Endothelial cell of umbilical vein (primary cell): Measurements from ENCODE around the gene CNTNAP2. TPM values are rescaled to one million over a fixed set of nuclear protein-coding genes. Genes with fewer than 3 reads are reported as not detected.

Experiments
- BruUV-seq: library from RNA; stranded (reverse); fragments of 400-500 nt; replicated peaks from 2 replicates; lab custom pipeline; 2021; lab: Mats Ljungman, UMichigan
- CTCF ChIA-PET: fragments of 300-600, 350-600 bp; sonication (Branson Sonifier 250); formaldehyde crosslinking; loops from one replicate; lab custom pipeline; 2021; ENCODE audit warnings: antibody characterized with exemption, inconsistent platforms; lab: Charles Lee
- POLR2A ChIA-PET: fragments of 300-600, 350-600 bp; sonication (Branson Sonifier 250); formaldehyde crosslinking; loops from one replicate; lab custom pipeline; 2021; ENCODE audit warnings: antibody characterized with exemption, inconsistent platforms; lab: Charles Lee
- DNase-seq: peaks from one replicate; pipeline ENCODE4 v3.0.0-alpha.2; 2011; ENCODE audit warnings: low read depth, low spot score
- FAIRE-seq: peaks from 2 replicates; lab custom pipeline; 2011; peaks lifted over from hg19 to GRCh38; lab: Jason Lieb, UNC
- H2AFZ ChIP-seq: 2 replicates; pipeline ENCODE4 v1.6.0; 2012; ENCODE audit warnings: low read depth, low read length, control low read depth, inconsistent platforms
- H3K27ac ChIP-seq: 2 replicates; pipeline ENCODE4 v1.5.1; 2011; ENCODE audit warnings: low read depth, mild to moderate bottlenecking, control low read depth, low read length, moderate library complexity; ENCODE audit not compliant: insufficient read depth
- H3K27me3 ChIP-seq, 2 experiments: 2 replicates each; pipeline versions ENCODE4 v1.6.0 to v1.6.1; 2011; ENCODE audit warnings: low read length in 2 of 2, mixed read lengths in 1 of 2; ENCODE audit not compliant: control insufficient read depth in 2 of 2, insufficient read depth in 2 of 2
- H3K36me3 ChIP-seq, 2 experiments: 2 replicates in 1 of 2; 3 replicates in 1 of 2; pipeline ENCODE4 v1.5.1; 2011; ENCODE audit warnings: low read length in 2 of 2, mild to moderate bottlenecking in 1 of 2, moderate library complexity in 1 of 2; ENCODE audit not compliant: control insufficient read depth in 2 of 2, insufficient read depth in 2 of 2; ENCODE audit errors: extremely low read depth in 1 of 2
- H3K4me1 ChIP-seq: 3 replicates; pipeline ENCODE4 v1.5.1; 2011; ENCODE audit warnings: mild to moderate bottlenecking, low read length; ENCODE audit not compliant: control insufficient read depth, insufficient read depth; ENCODE audit errors: extremely low read depth
- H3K4me2 ChIP-seq: 2 replicates; pipeline ENCODE4 v1.6.1; 2011; ENCODE audit warnings: low read length, control low read depth, mixed read lengths; ENCODE audit not compliant: insufficient read depth
- H3K4me3 ChIP-seq, 3 experiments: fragments of 200-600 bp in 1 of 3; sonication (generic), shearing (Covaris generic) in 1 of 3; replicated peaks in 1 of 3; 2 replicates each; pipeline ENCODE4 v1.5.1; 2011 to 2016; ENCODE audit warnings: control low read depth in 3 of 3, low read length in 3 of 3, mild to moderate bottlenecking in 2 of 3, inconsistent platforms in 1 of 3, low read depth in 1 of 3, moderate library complexity in 1 of 3; ENCODE audit not compliant: insufficient read depth in 1 of 3
- H3K79me2 ChIP-seq: 2 replicates; pipeline ENCODE4 v1.6.0; 2012; ENCODE audit warnings: low read length, inconsistent platforms; ENCODE audit not compliant: control insufficient read depth, insufficient read depth
- H3K9ac ChIP-seq: replicated peaks from 2 replicates; pipeline ENCODE3; 2011; ENCODE audit warnings: low read length, control low read depth; ENCODE audit not compliant: insufficient read depth; ENCODE audit errors: extremely low read depth
- H3K9me1 ChIP-seq: replicated peaks from 3 replicates; pipeline ENCODE4 v1.6.0; 2011; ENCODE audit warnings: mild to moderate bottlenecking, low read length; ENCODE audit not compliant: control insufficient read depth, insufficient read depth; ENCODE audit errors: extremely low read depth
- H3K9me3 ChIP-seq: replicated peaks from 2 replicates; pipeline ENCODE4 v1.5.1; 2012; ENCODE audit warnings: low read length, inconsistent platforms; ENCODE audit not compliant: control insufficient read depth, insufficient read depth
- H4K20me1 ChIP-seq: replicated peaks from 2 replicates; pipeline ENCODE3; 2011; ENCODE audit warnings: mild to moderate bottlenecking, low read length; ENCODE audit not compliant: control insufficient read depth, insufficient read depth; ENCODE audit errors: extremely low read depth
- EZH2 ChIP-seq: IDR thresholded peaks from 2 replicates; pipeline ENCODE4 v1.6.1; 2012; ENCODE audit warnings: borderline replicate concordance, low read depth, mild to moderate bottlenecking, moderate library complexity, low read length, inconsistent platforms; ENCODE audit not compliant: severe bottlenecking
- FOS ChIP-seq: IDR thresholded peaks from 2 replicates; pipeline ENCODE4 v1.6.1; 2011; ENCODE audit warnings: mild to moderate bottlenecking, low read length, moderate library complexity, borderline replicate concordance; ENCODE audit not compliant: insufficient read depth
- GATA2 ChIP-seq: IDR thresholded peaks from 2 replicates; pipeline ENCODE4 v1.7.0; 2011; ENCODE audit warnings: low read depth, mild to moderate bottlenecking, moderate library complexity, mixed read lengths, low read length; ENCODE audit not compliant: insufficient read length, insufficient read depth
- JUN ChIP-seq: IDR thresholded peaks from 2 replicates; pipeline ENCODE4 v1.6.1; 2011; ENCODE audit warnings: borderline replicate concordance, low read depth; ENCODE audit not compliant: insufficient read length, insufficient read depth
- MAX ChIP-seq: IDR thresholded peaks from 2 replicates; pipeline ENCODE4 v1.6.1; 2011; ENCODE audit not compliant: insufficient read depth, insufficient read length
- MYC ChIP-seq: IDR thresholded peaks from one replicate; pipeline ENCODE4 v1.6.1; 2011; ENCODE audit warnings: mild to moderate bottlenecking, low read depth, low read length
- POLR2A ChIP-seq: IDR thresholded peaks from 2 replicates; pipeline ENCODE4 v1.6.1; 2012; ENCODE audit warnings: low read depth, mild to moderate bottlenecking, control low read depth, low read length
- POLR2AphosphoS5 ChIP-seq: IDR thresholded peaks from 2 replicates; pipeline ENCODE4 v1.6.1; 2012; ENCODE audit warnings: low read depth, mild to moderate bottlenecking, control low read depth, low read length, moderate library complexity; ENCODE audit not compliant: insufficient read depth
- dilution Hi-C: fragments of 300-500 bp; cut with MboI; formaldehyde crosslinking; loops from one replicate; pipeline ENCODE4 v1.15.0; 2019; ENCODE audit warnings: low sequenced_read_pairs; ENCODE audit not compliant: extremely low pct_ligation_motif_present
- intact Hi-C: fragments of 100-400 bp; cut with micrococcal nuclease; formaldehyde crosslinking; loops from one replicate; pipeline ENCODE4 v1.10.0; 2022
- polyA plus RNA-seq, 4 experiments: library from polyadenylated mRNA; depleted of rRNA in 3 of 4; stranded (reverse) in 3 of 4; unstranded in 1 of 4; fragments of >200 nt; gene quantifications; 2 replicates each; pipeline versions ENCODE4 v1.2.1 to v1.2.3, GENCODE V29; 2011 to 2012; ENCODE audit warnings: missing spikeins in 1 of 4
- total RNA-seq: library from RNA; stranded (reverse); gene quantifications from 2 replicates; pipeline ENCODE4 v1.2.3, GENCODE V29; 2021
- TF ChIP-seq, protein P1 (sequence below), 2 donors: IDR thresholded peaks; 1 replicate in 1 of 2; 2 replicates in 1 of 2; pipeline ENCODE4 v1.5.1; 2011; ENCODE audit warnings: low read length in 2 of 2, mild to moderate bottlenecking in 2 of 2, moderate library complexity in 2 of 2, control low read depth in 1 of 2, inconsistent platforms in 1 of 2, low read depth in 1 of 2; ENCODE audit not compliant: insufficient read depth in 1 of 2; ENCODE audit errors: extremely low read depth in 1 of 2

Gene CNTNAP2
- total and polyA plus RNA-seq, 2 donors (not counting 3 experiments of a cell fraction or from before 2014, with no cell fraction given): not detected

- H2AFZ ChIP-seq: no peak overlapping the region
- H3K27me3 ChIP-seq: no peaks in the 10 kb centered on the region
- no peaks in the 10 kb centered on the region for H3K79me2 ChIP-seq
- no peak overlapping the region for H3K4me2 ChIP-seq
- TF ChIP-seq MYC: no peak
- no peak for TF ChIP-seq FOS
- TF ChIP-seq, protein P1, sequence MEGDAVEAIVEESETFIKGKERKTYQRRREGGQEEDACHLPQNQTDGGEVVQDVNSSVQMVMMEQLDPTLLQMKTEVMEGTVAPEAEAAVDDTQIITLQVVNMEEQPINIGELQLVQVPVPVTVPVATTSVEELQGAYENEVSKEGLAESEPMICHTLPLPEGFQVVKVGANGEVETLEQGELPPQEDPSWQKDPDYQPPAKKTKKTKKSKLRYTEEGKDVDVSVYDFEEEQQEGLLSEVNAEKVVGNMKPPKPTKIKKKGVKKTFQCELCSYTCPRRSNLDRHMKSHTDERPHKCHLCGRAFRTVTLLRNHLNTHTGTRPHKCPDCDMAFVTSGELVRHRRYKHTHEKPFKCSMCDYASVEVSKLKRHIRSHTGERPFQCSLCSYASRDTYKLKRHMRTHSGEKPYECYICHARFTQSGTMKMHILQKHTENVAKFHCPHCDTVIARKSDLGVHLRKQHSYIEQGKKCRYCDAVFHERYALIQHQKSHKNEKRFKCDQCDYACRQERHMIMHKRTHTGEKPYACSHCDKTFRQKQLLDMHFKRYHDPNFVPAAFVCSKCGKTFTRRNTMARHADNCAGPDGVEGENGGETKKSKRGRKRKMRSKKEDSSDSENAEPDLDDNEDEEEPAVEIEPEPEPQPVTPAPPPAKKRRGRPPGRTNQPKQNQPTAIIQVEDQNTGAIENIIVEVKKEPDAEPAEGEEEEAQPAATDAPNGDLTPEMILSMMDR (IDR thresholded peaks at IDR 0.05; ENCODE audit: extremely low read depth in 1 of 2, insufficient read depth in 1 of 2, low read depth in 1 of 2, low read length in 2 of 2): no peak
- TF ChIP-seq JUN: no peak
- TF ChIP-seq GATA2: no peak
- no peak for TF ChIP-seq POLR2AphosphoS5
- no peak for TF ChIP-seq EZH2
- TF ChIP-seq MAX: no peak
- TF ChIP-seq POLR2A: no peak
- no peaks in the 10 kb centered on the region for H3K4me1 ChIP-seq
- no peak overlapping the region for H3K9ac ChIP-seq
- no peaks in the 10 kb centered on the region for H3K9me1 ChIP-seq
- BruUV-seq: no TSS peak
- DNase-seq (no peak), FAIRE-seq (no peak)
- no peak overlapping the region for H3K4me3 ChIP-seq
- no peaks in the 10 kb centered on the region for H3K36me3 ChIP-seq
- no peak overlapping the region for H3K27ac ChIP-seq
- peaks cover 3% of the 10 kb centered on the region for H3K9me3 ChIP-seq
- H4K20me1 ChIP-seq: no peaks in the 10 kb centered on the region
- ChIA-PET CTCF (no interaction called here), POLR2A (no interaction called here)
- intact Hi-C loops (no loop called here), dilution Hi-C loops (no loop called here)
These were observed 1975.3 kb downstream of the CNTNAP2 start for GRCh38 chr7:148091882-148092281.
